ENCODE measurements around the gene ASNSD1. TPM values are rescaled to one million over a fixed set of nuclear protein-coding genes. Genes with fewer than 3 reads are reported as not detected.

Gene ASNSD1
- total and polyA plus RNA-seq, 2 of the 13 experiments (the other 11 are each of a cell fraction or from before 2014, with no cell fraction given): 35.1 to 96.6 TPM

DNA sequence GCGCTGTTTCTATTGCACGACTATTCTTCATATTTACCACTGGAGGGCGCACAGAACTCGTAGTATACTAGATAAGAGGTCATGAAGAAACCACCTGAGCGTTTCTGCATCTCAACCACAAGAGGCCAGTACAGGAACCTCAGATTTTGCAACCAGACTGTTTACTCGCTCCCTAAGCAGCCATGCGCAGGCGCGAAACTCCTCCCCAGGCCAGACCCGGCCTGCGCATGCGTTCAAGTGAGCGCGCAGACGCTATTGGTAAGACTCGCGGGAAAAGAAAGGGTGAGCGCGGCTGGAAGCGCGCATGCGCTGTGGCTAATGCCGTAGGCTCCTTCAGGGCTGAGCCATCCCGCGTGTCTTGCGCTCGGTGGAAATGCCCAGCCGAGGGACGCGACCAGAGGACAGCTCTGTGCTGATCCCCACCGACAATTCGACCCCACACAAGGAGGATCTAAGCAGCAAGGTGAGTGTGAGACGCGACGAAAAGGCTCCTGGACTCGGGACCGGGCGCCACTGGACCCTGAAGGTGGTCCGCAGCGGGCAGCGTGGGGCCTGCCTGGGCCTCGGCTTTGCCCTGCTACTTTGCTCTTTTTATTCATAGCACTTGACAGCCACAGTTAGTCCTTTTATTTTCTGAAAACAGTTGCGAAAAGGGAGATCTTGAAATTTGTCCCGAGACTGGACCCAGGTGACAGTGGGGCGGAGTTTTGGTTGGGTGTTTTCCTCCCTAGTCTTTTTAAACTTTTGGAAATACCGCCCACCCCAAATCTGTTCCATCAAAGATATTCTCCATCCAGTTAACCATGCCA, at the start of gene ASNSD1 (continued):
- TF ChIP-seq, protein P1, sequence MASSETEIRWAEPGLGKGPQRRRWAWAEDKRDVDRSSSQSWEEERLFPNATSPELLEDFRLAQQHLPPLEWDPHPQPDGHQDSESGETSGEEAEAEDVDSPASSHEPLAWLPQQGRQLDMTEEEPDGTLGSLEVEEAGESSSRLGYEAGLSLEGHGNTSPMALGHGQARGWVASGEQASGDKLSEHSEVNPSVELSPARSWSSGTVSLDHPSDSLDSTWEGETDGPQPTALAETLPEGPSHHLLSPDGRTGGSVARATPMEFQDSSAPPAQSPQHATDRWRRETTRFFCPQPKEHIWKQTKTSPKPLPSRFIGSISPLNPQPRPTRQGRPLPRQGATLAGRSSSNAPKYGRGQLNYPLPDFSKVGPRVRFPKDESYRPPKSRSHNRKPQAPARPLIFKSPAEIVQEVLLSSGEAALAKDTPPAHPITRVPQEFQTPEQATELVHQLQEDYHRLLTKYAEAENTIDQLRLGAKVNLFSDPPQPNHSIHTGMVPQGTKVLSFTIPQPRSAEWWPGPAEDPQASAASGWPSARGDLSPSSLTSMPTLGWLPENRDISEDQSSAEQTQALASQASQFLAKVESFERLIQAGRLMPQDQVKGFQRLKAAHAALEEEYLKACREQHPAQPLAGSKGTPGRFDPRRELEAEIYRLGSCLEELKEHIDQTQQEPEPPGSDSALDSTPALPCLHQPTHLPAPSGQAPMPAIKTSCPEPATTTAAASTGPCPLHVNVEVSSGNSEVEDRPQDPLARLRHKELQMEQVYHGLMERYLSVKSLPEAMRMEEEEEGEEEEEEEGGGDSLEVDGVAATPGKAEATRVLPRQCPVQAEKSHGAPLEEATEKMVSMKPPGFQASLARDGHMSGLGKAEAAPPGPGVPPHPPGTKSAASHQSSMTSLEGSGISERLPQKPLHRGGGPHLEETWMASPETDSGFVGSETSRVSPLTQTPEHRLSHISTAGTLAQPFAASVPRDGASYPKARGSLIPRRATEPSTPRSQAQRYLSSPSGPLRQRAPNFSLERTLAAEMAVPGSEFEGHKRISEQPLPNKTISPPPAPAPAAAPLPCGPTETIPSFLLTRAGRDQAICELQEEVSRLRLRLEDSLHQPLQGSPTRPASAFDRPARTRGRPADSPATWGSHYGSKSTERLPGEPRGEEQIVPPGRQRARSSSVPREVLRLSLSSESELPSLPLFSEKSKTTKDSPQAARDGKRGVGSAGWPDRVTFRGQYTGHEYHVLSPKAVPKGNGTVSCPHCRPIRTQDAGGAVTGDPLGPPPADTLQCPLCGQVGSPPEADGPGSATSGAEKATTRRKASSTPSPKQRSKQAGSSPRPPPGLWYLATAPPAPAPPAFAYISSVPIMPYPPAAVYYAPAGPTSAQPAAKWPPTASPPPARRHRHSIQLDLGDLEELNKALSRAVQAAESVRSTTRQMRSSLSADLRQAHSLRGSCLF (CRISPR knock-in tag; IDR thresholded peaks at IDR 0.05; ENCODE audit: borderline replicate concordance): no peak
- 0 out of 2 replicates have a peak, but pooled peaks have one; percentile 43 for TF ChIP-seq ZNF335 (CRISPR knock-in tag; IDR thresholded peaks at IDR 0.05)
- TF ChIP-seq, protein P2, sequence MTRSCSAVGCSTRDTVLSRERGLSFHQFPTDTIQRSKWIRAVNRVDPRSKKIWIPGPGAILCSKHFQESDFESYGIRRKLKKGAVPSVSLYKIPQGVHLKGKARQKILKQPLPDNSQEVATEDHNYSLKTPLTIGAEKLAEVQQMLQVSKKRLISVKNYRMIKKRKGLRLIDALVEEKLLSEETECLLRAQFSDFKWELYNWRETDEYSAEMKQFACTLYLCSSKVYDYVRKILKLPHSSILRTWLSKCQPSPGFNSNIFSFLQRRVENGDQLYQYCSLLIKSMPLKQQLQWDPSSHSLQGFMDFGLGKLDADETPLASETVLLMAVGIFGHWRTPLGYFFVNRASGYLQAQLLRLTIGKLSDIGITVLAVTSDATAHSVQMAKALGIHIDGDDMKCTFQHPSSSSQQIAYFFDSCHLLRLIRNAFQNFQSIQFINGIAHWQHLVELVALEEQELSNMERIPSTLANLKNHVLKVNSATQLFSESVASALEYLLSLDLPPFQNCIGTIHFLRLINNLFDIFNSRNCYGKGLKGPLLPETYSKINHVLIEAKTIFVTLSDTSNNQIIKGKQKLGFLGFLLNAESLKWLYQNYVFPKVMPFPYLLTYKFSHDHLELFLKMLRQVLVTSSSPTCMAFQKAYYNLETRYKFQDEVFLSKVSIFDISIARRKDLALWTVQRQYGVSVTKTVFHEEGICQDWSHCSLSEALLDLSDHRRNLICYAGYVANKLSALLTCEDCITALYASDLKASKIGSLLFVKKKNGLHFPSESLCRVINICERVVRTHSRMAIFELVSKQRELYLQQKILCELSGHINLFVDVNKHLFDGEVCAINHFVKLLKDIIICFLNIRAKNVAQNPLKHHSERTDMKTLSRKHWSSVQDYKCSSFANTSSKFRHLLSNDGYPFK (CRISPR knock-in tag; IDR thresholded peaks at IDR 0.05; ENCODE audit: borderline replicate concordance): peak; percentile 91; the same call in 1 of the 2 replicates
- TF ChIP-seq, protein P3, sequence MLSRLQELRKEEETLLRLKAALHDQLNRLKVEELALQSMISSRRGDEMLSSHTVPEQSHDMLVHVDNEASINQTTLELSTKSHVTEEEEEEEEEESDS (CRISPR knock-in tag; IDR thresholded peaks at IDR 0.05; ENCODE audit: borderline replicate concordance): no peak
- no peak; the same call in 1 of the 2 replicates for TF ChIP-seq HMG20B (CRISPR knock-in tag; conservative IDR thresholded peaks at IDR 0.05)
- TF ChIP-seq, protein P4, sequence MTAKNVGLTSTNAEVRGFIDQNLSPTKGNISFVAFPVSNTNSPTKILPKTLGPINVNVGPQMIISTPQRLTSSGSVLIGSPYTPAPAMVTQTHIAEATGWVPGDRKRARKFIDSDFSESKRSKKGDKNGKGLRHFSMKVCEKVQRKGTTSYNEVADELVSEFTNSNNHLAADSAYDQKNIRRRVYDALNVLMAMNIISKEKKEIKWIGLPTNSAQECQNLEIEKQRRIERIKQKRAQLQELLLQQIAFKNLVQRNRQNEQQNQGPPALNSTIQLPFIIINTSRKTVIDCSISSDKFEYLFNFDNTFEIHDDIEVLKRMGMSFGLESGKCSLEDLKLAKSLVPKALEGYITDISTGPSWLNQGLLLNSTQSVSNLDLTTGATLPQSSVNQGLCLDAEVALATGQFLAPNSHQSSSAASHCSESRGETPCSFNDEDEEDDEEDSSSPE (CRISPR knock-in tag; IDR thresholded peaks at IDR 0.05): peak; percentile 92
- TF ChIP-seq ZNF724P (CRISPR knock-in tag; IDR thresholded peaks at IDR 0.05; ENCODE audit: borderline replicate concordance): no peak
- TF ChIP-seq CBFB (CRISPR knock-in tag; IDR thresholded peaks at IDR 0.05): no peak; the same call in 1 of the 2 replicates
- peak; percentile 90; the same call in 1 of the 2 replicates for TF ChIP-seq IRX3 (CRISPR knock-in tag; IDR thresholded peaks at IDR 0.05; ENCODE audit: borderline replicate concordance, low read depth)
- TF ChIP-seq ZBTB7A (CRISPR knock-in tag; IDR thresholded peaks at IDR 0.05): 0 out of 2 replicates have a peak, but pooled peaks have one; percentile 24
- TF ChIP-seq ZNF558 (CRISPR knock-in tag; IDR thresholded peaks at IDR 0.05; ENCODE audit: borderline replicate concordance): no peak
- peak; percentile 96 for TF ChIP-seq SALL2 (CRISPR knock-in tag; IDR thresholded peaks at IDR 0.05)
- TF ChIP-seq ZNF891 (CRISPR knock-in tag; IDR thresholded peaks at IDR 0.05): peak; percentile 89; the same call in 1 of the 2 replicates
- TF ChIP-seq, protein P5, sequence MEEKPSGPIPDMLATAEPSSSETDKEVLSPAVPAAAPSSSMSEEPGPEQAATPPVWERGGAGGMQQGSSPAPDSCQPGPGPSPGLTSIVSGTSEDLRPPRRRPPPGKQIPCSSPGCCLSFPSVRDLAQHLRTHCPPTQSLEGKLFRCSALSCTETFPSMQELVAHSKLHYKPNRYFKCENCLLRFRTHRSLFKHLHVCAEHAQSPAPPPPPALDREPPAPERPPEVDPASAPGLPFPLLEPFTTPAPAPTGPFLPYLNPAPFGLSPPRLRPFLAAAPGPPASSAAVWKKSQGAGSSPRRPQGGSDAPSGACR (CRISPR knock-in tag; IDR thresholded peaks at IDR 0.05): peak; percentile 65; the same call in 1 of the 2 replicates
- TF ChIP-seq GZF1 (CRISPR knock-in tag; IDR thresholded peaks at IDR 0.05): peak; percentile 37; the same call in 1 of the 2 replicates
- TF ChIP-seq, protein P6, sequence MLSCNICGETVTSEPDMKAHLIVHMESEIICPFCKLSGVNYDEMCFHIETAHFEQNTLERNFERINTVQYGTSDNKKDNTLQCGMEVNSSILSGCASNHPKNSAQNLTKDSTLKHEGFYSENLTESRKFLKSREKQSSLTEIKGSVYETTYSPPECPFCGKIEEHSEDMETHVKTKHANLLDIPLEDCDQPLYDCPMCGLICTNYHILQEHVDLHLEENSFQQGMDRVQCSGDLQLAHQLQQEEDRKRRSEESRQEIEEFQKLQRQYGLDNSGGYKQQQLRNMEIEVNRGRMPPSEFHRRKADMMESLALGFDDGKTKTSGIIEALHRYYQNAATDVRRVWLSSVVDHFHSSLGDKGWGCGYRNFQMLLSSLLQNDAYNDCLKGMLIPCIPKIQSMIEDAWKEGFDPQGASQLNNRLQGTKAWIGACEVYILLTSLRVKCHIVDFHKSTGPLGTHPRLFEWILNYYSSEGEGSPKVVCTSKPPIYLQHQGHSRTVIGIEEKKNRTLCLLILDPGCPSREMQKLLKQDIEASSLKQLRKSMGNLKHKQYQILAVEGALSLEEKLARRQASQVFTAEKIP (CRISPR knock-in tag; IDR thresholded peaks at IDR 0.05; ENCODE audit: borderline replicate concordance): no peak

Data from HepG2 (cell line).